ENCODE results near the gene FLT4. TPM values are rescaled to one million over a fixed set of nuclear protein-coding genes. Genes with fewer than 3 reads are reported as not detected.
"Not testable (repeated sequence)": the region's sequence is repeated elsewhere in the genome, so short reads cannot be mapped to it uniquely, and the experiment has no call there.

The FLT4 gene
- polyA plus RNA-seq, 1 donor = 10.2 TPM

GRCh38 chr5:180684623-180685161 lies 35.3 kb upstream of the FLT4 start:
- H3K36me3 ChIP-seq (ENCODE audit: control insufficient read depth, insufficient read depth, low read length) = no peaks in the 10 kb centered on the region
- H3K27ac ChIP-seq (ENCODE audit: low read length) = no peak overlapping the region
- H3K27me3 ChIP-seq (ENCODE audit: control insufficient read depth, insufficient read depth, low read length) = peaks cover 5% of the 10 kb centered on the region
- no peak overlapping the region for H3K4me3 ChIP-seq (ENCODE audit: low read length)
- no peaks in the 10 kb centered on the region for H3K4me1 ChIP-seq (ENCODE audit: control insufficient read depth, insufficient read depth, low read length)
- H3K9me3 ChIP-seq (ENCODE audit: control insufficient read depth, low read depth, low read length) = no peaks in the 10 kb centered on the region
- no peak for DNase-seq
- no CpG with 5 or more reads among the region's 15 CpGs for WGBS (ENCODE audit: insufficient coverage, low lambda C conversion rate)

GRCh38 chr5:180683220-180683922 lies 34.0 kb upstream of the FLT4 start:
- no peak overlapping the region for H3K4me3 ChIP-seq (ENCODE audit: low read length)
- H3K9me3 ChIP-seq (ENCODE audit: control insufficient read depth, low read depth, low read length) = no peaks in the 10 kb centered on the region
- H3K27ac ChIP-seq (ENCODE audit: low read length) = no peak overlapping the region
- peaks cover 5% of the 10 kb centered on the region for H3K27me3 ChIP-seq (ENCODE audit: control insufficient read depth, insufficient read depth, low read length)
- H3K36me3 ChIP-seq (ENCODE audit: control insufficient read depth, insufficient read depth, low read length) = no peaks in the 10 kb centered on the region
- no peak for DNase-seq
- H3K4me1 ChIP-seq (ENCODE audit: control insufficient read depth, insufficient read depth, low read length) = no peaks in the 10 kb centered on the region
- no CpG with 5 or more reads among the region's 6 CpGs for WGBS (ENCODE audit: insufficient coverage, low lambda C conversion rate)

- WGBS (ENCODE audit: insufficient coverage, low lambda C conversion rate) = no CpG with 5 or more reads among the region's 8 CpGs
- H3K27me3 ChIP-seq (ENCODE audit: control insufficient read depth, insufficient read depth, low read length) = peaks cover 5% of the 10 kb centered on the region
- H3K27ac ChIP-seq (ENCODE audit: low read length) = no peak overlapping the region
- H3K36me3 ChIP-seq (ENCODE audit: control insufficient read depth, insufficient read depth, low read length) = no peaks in the 10 kb centered on the region
- no peak overlapping the region for H3K4me3 ChIP-seq (ENCODE audit: low read length)
- DNase-seq = no peak
- no peaks in the 10 kb centered on the region for H3K9me3 ChIP-seq (ENCODE audit: control insufficient read depth, low read depth, low read length)
- no peaks in the 10 kb centered on the region for H3K4me1 ChIP-seq (ENCODE audit: control insufficient read depth, insufficient read depth, low read length)
Observed at GRCh38 chr5:180682560-180682959, 33.2 kb upstream of the FLT4 start.

- H3K36me3 ChIP-seq (ENCODE audit: control insufficient read depth, insufficient read depth, low read length); H3K9me3 ChIP-seq (ENCODE audit: control insufficient read depth, low read depth, low read length); H3K4me3 ChIP-seq (ENCODE audit: low read length); H3K27me3 ChIP-seq (ENCODE audit: control insufficient read depth, insufficient read depth, low read length); DNase-seq; H3K4me1 ChIP-seq (ENCODE audit: control insufficient read depth, insufficient read depth, low read length); H3K27ac ChIP-seq (ENCODE audit: low read length): not testable (repeated sequence)
- WGBS (ENCODE audit: insufficient coverage, low lambda C conversion rate) = no CpG with 5 or more reads among the region's 12 CpGs
Observed at GRCh38 chr5:180682008-180682407, 32.6 kb upstream of the FLT4 start.

- not testable (repeated sequence) for H3K9me3 ChIP-seq (ENCODE audit: control insufficient read depth, low read depth, low read length)
Observed at GRCh38 chr5:180678319-180678718, 28.9 kb upstream of the FLT4 start.

GRCh38 chr5:180675036-180675635 lies 25.7 kb upstream of the FLT4 start:
- DNase-seq = no peak
- no peaks in the 10 kb centered on the region for H3K4me1 ChIP-seq (ENCODE audit: control insufficient read depth, insufficient read depth, low read length)
- H3K4me3 ChIP-seq (ENCODE audit: low read length) = no peak overlapping the region
- H3K27ac ChIP-seq (ENCODE audit: low read length) = no peak overlapping the region
- H3K27me3 ChIP-seq (ENCODE audit: control insufficient read depth, insufficient read depth, low read length) = peaks cover 33% of the 10 kb centered on the region
- WGBS (ENCODE audit: insufficient coverage, low lambda C conversion rate) = no CpG with 5 or more reads among the region's 14 CpGs
- H3K36me3 ChIP-seq (ENCODE audit: control insufficient read depth, insufficient read depth, low read length) = no peaks in the 10 kb centered on the region
- no peaks in the 10 kb centered on the region for H3K9me3 ChIP-seq (ENCODE audit: control insufficient read depth, low read depth, low read length)

More at GRCh38 chr5:180678319-180678718, 28.9 kb upstream of the FLT4 start:
- H3K27me3 ChIP-seq (ENCODE audit: control insufficient read depth, insufficient read depth, low read length) = peaks cover 24% of the 10 kb centered on the region
- 100% methylated on average over 1 of the region's 10 CpGs for WGBS (ENCODE audit: insufficient coverage, low lambda C conversion rate)
- H3K4me3 ChIP-seq (ENCODE audit: low read length); H3K27ac ChIP-seq (ENCODE audit: low read length); DNase-seq; H3K36me3 ChIP-seq (ENCODE audit: control insufficient read depth, insufficient read depth, low read length); H3K4me1 ChIP-seq (ENCODE audit: control insufficient read depth, insufficient read depth, low read length): not testable (repeated sequence)

- not testable (repeated sequence) for H3K27ac ChIP-seq (ENCODE audit: low read length); H3K4me1 ChIP-seq (ENCODE audit: control insufficient read depth, insufficient read depth, low read length); H3K9me3 ChIP-seq (ENCODE audit: control insufficient read depth, low read depth, low read length); H3K36me3 ChIP-seq (ENCODE audit: control insufficient read depth, insufficient read depth, low read length); H3K4me3 ChIP-seq (ENCODE audit: low read length)
- H3K27me3 ChIP-seq (ENCODE audit: control insufficient read depth, insufficient read depth, low read length) = peaks cover 35% of the 10 kb centered on the region
- DNase-seq = peak in 1 of 2 donors; percentile 19
- WGBS (ENCODE audit: insufficient coverage, low lambda C conversion rate) = no CpG with 5 or more reads among the region's 23 CpGs
Observed at GRCh38 chr5:180674090-180674475, 24.7 kb upstream of the FLT4 start.

- no peak overlapping the region for H3K4me3 ChIP-seq (ENCODE audit: low read length)
- DNase-seq = no peak
- no peaks in the 10 kb centered on the region for H3K36me3 ChIP-seq (ENCODE audit: control insufficient read depth, insufficient read depth, low read length)
- no peaks in the 10 kb centered on the region for H3K4me1 ChIP-seq (ENCODE audit: control insufficient read depth, insufficient read depth, low read length)
- WGBS (ENCODE audit: insufficient coverage, low lambda C conversion rate) = 80% methylated on average over 1 of the region's 64 CpGs
- no peaks in the 10 kb centered on the region for H3K9me3 ChIP-seq (ENCODE audit: control insufficient read depth, low read depth, low read length)
- H3K27me3 ChIP-seq (ENCODE audit: control insufficient read depth, insufficient read depth, low read length) = peaks cover 35% of the 10 kb centered on the region
- no peak overlapping the region for H3K27ac ChIP-seq (ENCODE audit: low read length)
Observed at GRCh38 chr5:180673371-180674089, 24.1 kb upstream of the FLT4 start.

- H3K4me3 ChIP-seq (ENCODE audit: low read length); H3K36me3 ChIP-seq (ENCODE audit: control insufficient read depth, insufficient read depth, low read length); H3K4me1 ChIP-seq (ENCODE audit: control insufficient read depth, insufficient read depth, low read length); H3K27ac ChIP-seq (ENCODE audit: low read length); H3K9me3 ChIP-seq (ENCODE audit: control insufficient read depth, low read depth, low read length); DNase-seq: not testable (repeated sequence)
- H3K27me3 ChIP-seq (ENCODE audit: control insufficient read depth, insufficient read depth, low read length) = peaks cover 35% of the 10 kb centered on the region
- no CpG with 5 or more reads among the region's 13 CpGs for WGBS (ENCODE audit: insufficient coverage, low lambda C conversion rate)
Observed at GRCh38 chr5:180671958-180672524, 22.6 kb upstream of the FLT4 start.

- H3K36me3 ChIP-seq (ENCODE audit: control insufficient read depth, insufficient read depth, low read length) = no peaks in the 10 kb centered on the region
- no peaks in the 10 kb centered on the region for H3K4me1 ChIP-seq (ENCODE audit: control insufficient read depth, insufficient read depth, low read length)
- H3K27ac ChIP-seq (ENCODE audit: low read length) = no peak overlapping the region
- no peak overlapping the region for H3K4me3 ChIP-seq (ENCODE audit: low read length)
- H3K27me3 ChIP-seq (ENCODE audit: control insufficient read depth, insufficient read depth, low read length) = peaks cover 34% of the 10 kb centered on the region
- no peaks in the 10 kb centered on the region for H3K9me3 ChIP-seq (ENCODE audit: control insufficient read depth, low read depth, low read length)
- DNase-seq = peak; percentile 31 to 34
- 18% methylated on average over 4 of the region's 17 CpGs for WGBS (ENCODE audit: insufficient coverage, low lambda C conversion rate)
Observed at GRCh38 chr5:180670586-180671359, 21.4 kb upstream of the FLT4 start.
